Measurements from ENCODE around the gene ZSWIM3. TPM values are rescaled to one million over a fixed set of nuclear protein-coding genes. Genes with fewer than 3 reads are reported as not detected.

Gene ZSWIM3
- total and polyA plus RNA-seq, 2 donors: 4.4 to 8.0 TPM

GRCh38 chr20:45878076-45878761 is 20.8 kb downstream of the ZSWIM3 start:
- H3K4me1 ChIP-seq (ENCODE audit: control insufficient read depth in 2 of 2, insufficient read depth in 2 of 2, low read length in 2 of 2): peaks cover 0 to 8% of the 10 kb centered on the region in 2 donors
- peaks cover 27 to 32% of the 10 kb centered on the region in 2 donors for H3K36me3 ChIP-seq (ENCODE audit: control insufficient read depth in 2 of 2, insufficient read depth in 2 of 2, low read length in 1 of 2)
- WGBS: 96% methylated on average over 13 of the region's 13 CpGs
- H3K4me3 ChIP-seq (ENCODE audit: low read length in 2 of 2): no peak overlapping the region
- H3K27me3 ChIP-seq (ENCODE audit: control insufficient read depth in 2 of 2, insufficient read depth in 1 of 2, low read length in 1 of 2): no peaks in the 10 kb centered on the region
- no peak for DNase-seq (ENCODE audit: low read depth in 6 of 9, low spot score in 9 of 9)
- H3K27ac ChIP-seq (ENCODE audit: low read depth in 1 of 2, low read length in 1 of 2): no peak overlapping the region
- peaks cover 0 to 1% of the 10 kb centered on the region in 2 donors for H3K9me3 ChIP-seq (ENCODE audit: control insufficient read depth in 2 of 2, insufficient read depth in 1 of 2, low read length in 1 of 2)

- H3K4me1 ChIP-seq (ENCODE audit: control insufficient read depth in 2 of 2, insufficient read depth in 2 of 2, low read length in 2 of 2): peaks cover 0 to 15% of the 10 kb centered on the region in 2 donors
- H3K4me3 ChIP-seq (ENCODE audit: low read length in 2 of 2): peak within 1 kb of the TSS; percentile 70 to 84
- H3K36me3 ChIP-seq (ENCODE audit: control insufficient read depth in 2 of 2, insufficient read depth in 2 of 2, low read length in 1 of 2): peaks cover 35 to 48% of the 10 kb centered on the region in 2 donors
- peak; percentile 97 to 100 (median 100) for DNase-seq (ENCODE audit: low read depth in 6 of 9, low spot score in 9 of 9)
- no peaks in the 10 kb centered on the region for H3K27me3 ChIP-seq (ENCODE audit: control insufficient read depth in 2 of 2, insufficient read depth in 1 of 2, low read length in 1 of 2)
- peak within 1 kb of the TSS; percentile 50 to 82 for H3K27ac ChIP-seq (ENCODE audit: low read depth in 1 of 2, low read length in 1 of 2)
- peaks cover 0 to 1% of the 10 kb centered on the region in 2 donors for H3K9me3 ChIP-seq (ENCODE audit: control insufficient read depth in 2 of 2, insufficient read depth in 1 of 2, low read length in 1 of 2)
- under 1% methylated on average over 23 of the region's 23 CpGs for WGBS
These were observed 23.8 kb downstream of the ZSWIM3 start, which contains the start of gene ZSWIM1 for GRCh38 chr20:45880988-45881788. TSS of gene ZSWIM1 (plus strand) at chr20:45881227. CDS start at chr20:45882593, 1,366 bp downstream.

GRCh38 chr20:45882469-45883099 is 25.2 kb downstream of the ZSWIM3 start:
- H3K4me1 ChIP-seq (ENCODE audit: control insufficient read depth in 2 of 2, insufficient read depth in 2 of 2, low read length in 2 of 2): peaks cover 0 to 15% of the 10 kb centered on the region in 2 donors
- H3K27ac ChIP-seq (ENCODE audit: low read depth in 1 of 2, low read length in 1 of 2): no peak overlapping the region
- WGBS: 97% methylated on average over 4 of the region's 4 CpGs
- no peak overlapping the region for H3K4me3 ChIP-seq (ENCODE audit: low read length in 2 of 2)
- DNase-seq (ENCODE audit: low read depth in 6 of 9, low spot score in 9 of 9): no peak
- peaks cover 0 to 1% of the 10 kb centered on the region in 2 donors for H3K9me3 ChIP-seq (ENCODE audit: control insufficient read depth in 2 of 2, insufficient read depth in 1 of 2, low read length in 1 of 2)
- H3K27me3 ChIP-seq (ENCODE audit: control insufficient read depth in 2 of 2, insufficient read depth in 1 of 2, low read length in 1 of 2): no peaks in the 10 kb centered on the region
- H3K36me3 ChIP-seq (ENCODE audit: control insufficient read depth in 2 of 2, insufficient read depth in 2 of 2, low read length in 1 of 2): peaks cover 35 to 48% of the 10 kb centered on the region in 2 donors

GRCh38 chr20:45883100-45883469 is 25.7 kb downstream of the ZSWIM3 start:
- Histone ChIP-seq H3K27ac (ENCODE audit: low read depth in 1 of 2, low read length in 1 of 2) (no peak overlapping the region), H3K4me1 (ENCODE audit: control insufficient read depth in 2 of 2, insufficient read depth in 2 of 2, low read length in 2 of 2) (peaks cover 0 to 15% of the 10 kb centered on the region in 2 donors), H3K36me3 (ENCODE audit: control insufficient read depth in 2 of 2, insufficient read depth in 2 of 2, low read length in 1 of 2) (peaks cover 30 to 43% of the 10 kb centered on the region in 2 donors), H3K27me3 (ENCODE audit: control insufficient read depth in 2 of 2, insufficient read depth in 1 of 2, low read length in 1 of 2) (no peaks in the 10 kb centered on the region), H3K4me3 (ENCODE audit: low read length in 2 of 2) (no peak overlapping the region), H3K9me3 (ENCODE audit: control insufficient read depth in 2 of 2, insufficient read depth in 1 of 2, low read length in 1 of 2) (peaks cover 0 to 1% of the 10 kb centered on the region in 2 donors)
- no peak for DNase-seq (ENCODE audit: low read depth in 6 of 9, low spot score in 9 of 9)
- WGBS: 95% methylated on average over 9 of the region's 9 CpGs

GRCh38 chr20:45886590-45887345 is 29.4 kb downstream of the ZSWIM3 start:
- H3K36me3 ChIP-seq (ENCODE audit: control insufficient read depth in 2 of 2, insufficient read depth in 2 of 2, low read length in 1 of 2): peaks cover 24 to 33% of the 10 kb centered on the region in 2 donors
- H3K4me1 ChIP-seq (ENCODE audit: control insufficient read depth in 2 of 2, insufficient read depth in 2 of 2, low read length in 2 of 2): peaks cover 10 to 24% of the 10 kb centered on the region in 2 donors

GRCh38 chr20:45887346-45887715 is 29.9 kb downstream of the ZSWIM3 start, which contains the start of gene SPATA25:
TSS of gene SPATA25 (minus strand) at chr20:45887622. CDS start at chr20:45887590, 32 bp downstream.
- peaks cover 14 to 29% of the 10 kb centered on the region in 2 donors for H3K4me1 ChIP-seq (ENCODE audit: control insufficient read depth in 2 of 2, insufficient read depth in 2 of 2, low read length in 2 of 2)
- no peak for DNase-seq (ENCODE audit: low read depth in 6 of 9, low spot score in 9 of 9)
- H3K36me3 ChIP-seq (ENCODE audit: control insufficient read depth in 2 of 2, insufficient read depth in 2 of 2, low read length in 1 of 2): peaks cover 24 to 33% of the 10 kb centered on the region in 2 donors
- H3K9me3 ChIP-seq (ENCODE audit: control insufficient read depth in 2 of 2, insufficient read depth in 1 of 2, low read length in 1 of 2): no peaks in the 10 kb centered on the region
- peaks cover 0 to 7% of the 10 kb centered on the region in 2 donors for H3K27me3 ChIP-seq (ENCODE audit: control insufficient read depth in 2 of 2, insufficient read depth in 1 of 2, low read length in 1 of 2)
- H3K4me3 ChIP-seq (ENCODE audit: low read length in 2 of 2): no peak within 1 kb of the TSS
- 96% methylated on average over 8 of the region's 8 CpGs for WGBS
- H3K27ac ChIP-seq (ENCODE audit: low read depth in 1 of 2, low read length in 1 of 2): no peak within 1 kb of the TSS

More at GRCh38 chr20:45886590-45887345, 29.4 kb downstream of the ZSWIM3 start:
- Histone ChIP-seq H3K27me3 (ENCODE audit: control insufficient read depth in 2 of 2, insufficient read depth in 1 of 2, low read length in 1 of 2) (peaks cover 0 to 7% of the 10 kb centered on the region in 2 donors), H3K4me3 (ENCODE audit: low read length in 2 of 2) (no peak overlapping the region), H3K9me3 (ENCODE audit: control insufficient read depth in 2 of 2, insufficient read depth in 1 of 2, low read length in 1 of 2) (no peaks in the 10 kb centered on the region), H3K27ac (ENCODE audit: low read depth in 1 of 2, low read length in 1 of 2) (no peak overlapping the region)
- WGBS: 96% methylated on average over 19 of the region's 19 CpGs
- no peak for DNase-seq (ENCODE audit: low read depth in 6 of 9, low spot score in 9 of 9)

GRCh38 chr20:45888681-45889080 is 31.3 kb downstream of the ZSWIM3 start:
- H3K4me1 ChIP-seq (ENCODE audit: control insufficient read depth in 2 of 2, insufficient read depth in 2 of 2, low read length in 2 of 2): peaks cover 14 to 29% of the 10 kb centered on the region in 2 donors

More at GRCh38 chr20:45888681-45889080, 31.3 kb downstream of the ZSWIM3 start:
- peaks cover 0 to 7% of the 10 kb centered on the region in 2 donors for H3K27me3 ChIP-seq (ENCODE audit: control insufficient read depth in 2 of 2, insufficient read depth in 1 of 2, low read length in 1 of 2)
- no peak for DNase-seq (ENCODE audit: low read depth in 6 of 9, low spot score in 9 of 9)
- peaks cover 19 to 20% of the 10 kb centered on the region in 2 donors for H3K36me3 ChIP-seq (ENCODE audit: control insufficient read depth in 2 of 2, insufficient read depth in 2 of 2, low read length in 1 of 2)
- no peak overlapping the region for H3K4me3 ChIP-seq (ENCODE audit: low read length in 2 of 2)
- H3K9me3 ChIP-seq (ENCODE audit: control insufficient read depth in 2 of 2, insufficient read depth in 1 of 2, low read length in 1 of 2): no peaks in the 10 kb centered on the region
- H3K27ac ChIP-seq (ENCODE audit: low read depth in 1 of 2, low read length in 1 of 2): no peak overlapping the region
- 94% methylated on average over 3 of the region's 3 CpGs for WGBS

Measured in thymus (tissue), 11 donors.